H9 (cell line): ENCODE data around the gene FAM171A1. TPM values are rescaled to one million over a fixed set of nuclear protein-coding genes. Genes with fewer than 3 reads are reported as not detected.

Source experiments
- DNase-seq: peaks from one replicate; pipeline ENCODE4 v3.0.0-alpha.2; 2017
- H2AFZ ChIP-seq: one replicate; pipeline ENCODE4 v1.6.1; 2013; ENCODE audit warnings: mild to moderate bottlenecking, low read length, control low read depth, moderate library complexity
- H2AK5ac ChIP-seq: 2 replicates; pipeline ENCODE4 v1.6.1; 2013; ENCODE audit warnings: low read length, control low read depth, mixed read lengths; ENCODE audit not compliant: insufficient read length
- H2BK120ac ChIP-seq: one replicate; pipeline ENCODE4 v1.6.1; 2013; ENCODE audit warnings: low read depth, mild to moderate bottlenecking, low read length, control low read depth, inconsistent platforms; ENCODE audit not compliant: poor library complexity, severe bottlenecking
- H2BK12ac ChIP-seq: 2 replicates; pipeline ENCODE4 v1.6.1; 2013; ENCODE audit warnings: low read length, control low read depth, mixed read lengths, low read depth; ENCODE audit not compliant: insufficient read length
- H2BK15ac ChIP-seq: 2 replicates; pipeline ENCODE4 v1.6.1; 2013; ENCODE audit warnings: low read depth, low read length, control low read depth
- H2BK20ac ChIP-seq: one replicate; pipeline ENCODE4 v1.6.1; 2013; ENCODE audit warnings: low read depth, mild to moderate bottlenecking, low read length, control low read depth, inconsistent platforms; ENCODE audit not compliant: poor library complexity, severe bottlenecking
- H2BK5ac ChIP-seq: 2 replicates; pipeline ENCODE4 v1.6.1; 2013; ENCODE audit warnings: low read length, control low read depth, mixed read lengths; ENCODE audit not compliant: insufficient read length
- H3K14ac ChIP-seq: 2 replicates; pipeline ENCODE4 v1.6.1; 2013; ENCODE audit warnings: low read length, control low read depth; ENCODE audit not compliant: insufficient read depth
- H3K18ac ChIP-seq: 2 replicates; pipeline ENCODE4 v1.6.1; 2013; ENCODE audit warnings: low read depth, mild to moderate bottlenecking, mixed read lengths, low read length, control low read depth; ENCODE audit not compliant: insufficient read length
- H3K23ac ChIP-seq: 2 replicates; pipeline ENCODE4 v1.6.1; 2013; ENCODE audit warnings: low read length, control low read depth, mixed read lengths, low read depth; ENCODE audit not compliant: insufficient read length
- H3K23me2 ChIP-seq: 2 replicates; pipeline ENCODE4 v1.6.1; 2013; ENCODE audit warnings: low read depth, mild to moderate bottlenecking, mixed read lengths, low read length, control low read depth; ENCODE audit not compliant: insufficient read length, poor library complexity, severe bottlenecking
- H3K27ac ChIP-seq: 2 replicates; pipeline ENCODE4 v1.5.1; 2013; ENCODE audit warnings: low read length, control low read depth, mixed read lengths, low read depth; ENCODE audit not compliant: insufficient read length
- H3K27me3 ChIP-seq: 2 replicates; pipeline ENCODE4 v1.6.1; 2013; ENCODE audit warnings: low read length, control low read depth, inconsistent platforms; ENCODE audit not compliant: insufficient read depth
- H3K4ac ChIP-seq: 2 replicates; pipeline ENCODE4 v1.6.1; 2013; ENCODE audit warnings: low read depth, mild to moderate bottlenecking, control low read depth, inconsistent platforms, low read length, moderate library complexity
- H3K4me1 ChIP-seq: 2 replicates; pipeline ENCODE4 v1.6.1; 2013; ENCODE audit warnings: low read length, control low read depth, inconsistent platforms; ENCODE audit not compliant: insufficient read depth
- H3K4me2 ChIP-seq: 2 replicates; pipeline ENCODE4 v1.6.1; 2013; ENCODE audit warnings: low read length, control low read depth, mixed read lengths; ENCODE audit not compliant: insufficient read length, insufficient read depth
- H3K56ac ChIP-seq: 2 replicates; pipeline ENCODE4 v1.6.1; 2013; ENCODE audit warnings: low read depth, mild to moderate bottlenecking, mixed read lengths, low read length, control low read depth; ENCODE audit not compliant: insufficient read length
- H3K79me1 ChIP-seq: 2 replicates; pipeline ENCODE4 v1.6.1; 2013; ENCODE audit warnings: low read depth, mild to moderate bottlenecking, moderate library complexity, low read length, control low read depth, inconsistent platforms; ENCODE audit not compliant: insufficient read depth, poor library complexity, severe bottlenecking
- H3K79me2 ChIP-seq: 2 replicates; pipeline ENCODE4 v1.6.1; 2013; ENCODE audit warnings: low read length, control low read depth, inconsistent platforms; ENCODE audit not compliant: insufficient read depth
- H3K9ac ChIP-seq: 2 replicates; pipeline ENCODE4 v1.6.1; 2013; ENCODE audit warnings: low read length, control low read depth, mixed read lengths; ENCODE audit not compliant: insufficient read length; ENCODE audit errors: extremely low read depth
- H3K9me3 ChIP-seq: one replicate; pipeline ENCODE4 v1.6.1; 2013; ENCODE audit warnings: low read depth, low read length, inconsistent platforms; ENCODE audit not compliant: control insufficient read depth
- H3T11ph ChIP-seq: one replicate; pipeline ENCODE4 v1.6.1; 2013; ENCODE audit warnings: mild to moderate bottlenecking, low read length, control low read depth, inconsistent platforms
- H4K20me1 ChIP-seq: one replicate; pipeline ENCODE4 v1.6.1; 2013; ENCODE audit not compliant: control insufficient read depth, insufficient read length, insufficient read depth
- H4K5ac ChIP-seq: 2 replicates; pipeline ENCODE4 v1.6.1; 2013; ENCODE audit warnings: low read depth, mild to moderate bottlenecking, mixed read lengths, low read length, control low read depth; ENCODE audit not compliant: insufficient read length
- H4K8ac ChIP-seq: replicated peaks from 2 replicates; pipeline ENCODE4 v1.6.1; 2013; ENCODE audit warnings: low read length, control low read depth, mixed read lengths, low read depth; ENCODE audit not compliant: insufficient read length
- H4K91ac ChIP-seq: 2 replicates; pipeline ENCODE4 v1.6.1; 2013; ENCODE audit warnings: low read depth, mild to moderate bottlenecking, moderate library complexity, mixed read lengths, low read length, control low read depth; ENCODE audit not compliant: insufficient read length
- H3K27ac Mint-ChIP-seq, 3 experiments: 2 replicates in 2 of 3; 3 replicates in 1 of 3; pipeline ENCODE4 v1.8.0; 2020 to 2021; ENCODE audit warnings: mixed read lengths in 3 of 3, mild to moderate bottlenecking in 1 of 3, moderate library complexity in 1 of 3
- H3K27me3 Mint-ChIP-seq: 2 replicates; pipeline ENCODE4 v1.8.0; 2021; ENCODE audit warnings: low read depth, mild to moderate bottlenecking, moderate library complexity, mixed read lengths
- H3K36me3 Mint-ChIP-seq, 3 experiments: 2 replicates in 2 of 3; 3 replicates in 1 of 3; pipeline ENCODE4 v1.8.0; 2020 to 2021; ENCODE audit warnings: low read depth in 3 of 3, mixed read lengths in 3 of 3; ENCODE audit not compliant: insufficient read depth in 1 of 3
- H3K4me1 Mint-ChIP-seq, 2 experiments: 2 replicates each; pipeline ENCODE4 v1.8.0; 2020; ENCODE audit warnings: mixed read lengths in 2 of 2
- H3K4me3 Mint-ChIP-seq, 2 experiments: 2 replicates in 1 of 2; 3 replicates in 1 of 2; pipeline ENCODE4 v1.8.0; 2020 to 2021; ENCODE audit warnings: mild to moderate bottlenecking in 2 of 2, mixed read lengths in 2 of 2, moderate library complexity in 1 of 2
- H3K9me3 Mint-ChIP-seq, 2 experiments: 2 replicates in 1 of 2; 3 replicates in 1 of 2; pipeline ENCODE4 v1.8.0; 2020; ENCODE audit warnings: mild to moderate bottlenecking in 2 of 2, mixed read lengths in 2 of 2, moderate library complexity in 1 of 2
- WGBS: extraction: QIAGEN DNeasy Blood & Tissue Kit; methylation state at CpG from one replicate; pipeline ENCODE4 v1.1.7; 2013; ENCODE audit warnings: missing lambda C conversion rate, low lambda C conversion rate, mixed read lengths; ENCODE audit not compliant: insufficient read length; ENCODE audit errors: extremely low coverage; 5-methylcytosine and 5-hydroxymethylcytosine counted together
- total RNA-seq: library from RNA; stranded (reverse); gene quantifications from 2 replicates; pipeline ENCODE4 v1.2.1, GENCODE V29; 2021
- TF ChIP-seq, protein P1 (sequence below): fragments of 200-600 bp; sonication (generic); conservative IDR thresholded peaks from 3 replicates; pipeline ENCODE4 v1.8.0; 2021; ENCODE audit warnings: antibody characterized with exemption, mild to moderate bottlenecking

FAM171A1 gene
- total RNA-seq, 1 experiment from 2014 or later = 37.4 TPM

DNA sequence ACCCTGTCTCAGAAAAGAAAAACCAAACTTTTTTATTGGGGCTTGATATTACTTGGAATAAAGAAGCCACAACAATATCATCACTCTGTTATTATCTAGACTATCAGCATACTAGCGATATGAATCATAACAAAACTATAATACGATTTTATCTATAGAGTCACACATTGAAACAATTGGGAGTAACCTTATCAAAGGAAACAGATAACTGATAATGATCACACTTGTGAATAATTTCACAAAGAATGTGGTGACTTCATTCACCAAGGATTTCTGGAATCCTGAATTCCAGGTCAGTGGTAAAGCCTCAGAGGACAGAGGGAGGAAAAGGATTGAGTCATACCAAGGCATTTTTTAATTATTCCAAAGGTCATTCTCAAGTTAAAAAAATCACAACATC is 170.5 kb downstream of the FAM171A1 start:
- H3K18ac ChIP-seq = peak overlapping the region; percentile 75
- H4K20me1 ChIP-seq = no peaks in the 10 kb centered on the region
- H4K5ac ChIP-seq = no peak overlapping the region
- H3K79me1 ChIP-seq = no peaks in the 10 kb centered on the region
- H3K23me2 ChIP-seq = no peaks in the 10 kb centered on the region
- no peaks in the 10 kb centered on the region for H3K9me3 Mint-ChIP-seq
- H3K4me1 Mint-ChIP-seq = peaks cover 24 to 30% of the 10 kb centered on the region in 2 experiments
- H3K4me2 ChIP-seq = no peak overlapping the region
- H4K8ac ChIP-seq = no peak overlapping the region
- H3K27ac Mint-ChIP-seq = peak overlapping the region in 1 of 3 experiments; percentile 92; a peak in 1 of 7 replicates
- H2BK120ac ChIP-seq = no peak overlapping the region
- H3K27ac ChIP-seq = no peak overlapping the region
- no peaks in the 10 kb centered on the region for H3K27me3 ChIP-seq
- no peak overlapping the region for H2BK12ac ChIP-seq
- H2AK5ac ChIP-seq = no peak overlapping the region
- H3K79me2 ChIP-seq = no peaks in the 10 kb centered on the region
- H3T11ph ChIP-seq = no peak overlapping the region
- TF ChIP-seq, protein P1, sequence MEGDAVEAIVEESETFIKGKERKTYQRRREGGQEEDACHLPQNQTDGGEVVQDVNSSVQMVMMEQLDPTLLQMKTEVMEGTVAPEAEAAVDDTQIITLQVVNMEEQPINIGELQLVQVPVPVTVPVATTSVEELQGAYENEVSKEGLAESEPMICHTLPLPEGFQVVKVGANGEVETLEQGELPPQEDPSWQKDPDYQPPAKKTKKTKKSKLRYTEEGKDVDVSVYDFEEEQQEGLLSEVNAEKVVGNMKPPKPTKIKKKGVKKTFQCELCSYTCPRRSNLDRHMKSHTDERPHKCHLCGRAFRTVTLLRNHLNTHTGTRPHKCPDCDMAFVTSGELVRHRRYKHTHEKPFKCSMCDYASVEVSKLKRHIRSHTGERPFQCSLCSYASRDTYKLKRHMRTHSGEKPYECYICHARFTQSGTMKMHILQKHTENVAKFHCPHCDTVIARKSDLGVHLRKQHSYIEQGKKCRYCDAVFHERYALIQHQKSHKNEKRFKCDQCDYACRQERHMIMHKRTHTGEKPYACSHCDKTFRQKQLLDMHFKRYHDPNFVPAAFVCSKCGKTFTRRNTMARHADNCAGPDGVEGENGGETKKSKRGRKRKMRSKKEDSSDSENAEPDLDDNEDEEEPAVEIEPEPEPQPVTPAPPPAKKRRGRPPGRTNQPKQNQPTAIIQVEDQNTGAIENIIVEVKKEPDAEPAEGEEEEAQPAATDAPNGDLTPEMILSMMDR = no peak
- peaks cover 4% of the 10 kb centered on the region; the same call in 1 of the 2 replicates for H3K4me1 ChIP-seq
- no peak overlapping the region for H4K91ac ChIP-seq
- no peak overlapping the region for H3K9ac ChIP-seq
- no peak overlapping the region for H2BK15ac ChIP-seq
- no peak overlapping the region for H3K23ac ChIP-seq
- no peak overlapping the region for H2AFZ ChIP-seq
- no peak overlapping the region for H3K4ac ChIP-seq
- H3K9me3 ChIP-seq = no peaks in the 10 kb centered on the region
- peak overlapping the region; percentile 68; the same call in 1 of the 2 replicates for H3K14ac ChIP-seq
- no peak overlapping the region for H3K4me3 Mint-ChIP-seq
- H3K36me3 Mint-ChIP-seq = no peaks in the 10 kb centered on the region; a peak in 1 of 7 replicates
- no peak overlapping the region for H2BK5ac ChIP-seq
- no peak overlapping the region for H3K56ac ChIP-seq
- WGBS = no CpG with 5 or more reads among the region's 2 CpGs
- no peak overlapping the region for H2BK20ac ChIP-seq
- no peak for DNase-seq
- H3K27me3 Mint-ChIP-seq = no peaks in the 10 kb centered on the region
